GM18909 (cell line): ENCODE results near the gene SLC2A4RG.
A peak's percentile ranks its signal among the peaks of the same experiment; 100 is the strongest.

Source experiments
- ATAC-seq: cut with Tn5 transposase; IDR thresholded peaks from one replicate; pipeline ENCODE4 v1.9.1; 2021; ENCODE audit warnings: mild to moderate bottlenecking; ENCODE audit not compliant: unreplicated experiment, poor library complexity

SLC2A4RG gene

DNA sequence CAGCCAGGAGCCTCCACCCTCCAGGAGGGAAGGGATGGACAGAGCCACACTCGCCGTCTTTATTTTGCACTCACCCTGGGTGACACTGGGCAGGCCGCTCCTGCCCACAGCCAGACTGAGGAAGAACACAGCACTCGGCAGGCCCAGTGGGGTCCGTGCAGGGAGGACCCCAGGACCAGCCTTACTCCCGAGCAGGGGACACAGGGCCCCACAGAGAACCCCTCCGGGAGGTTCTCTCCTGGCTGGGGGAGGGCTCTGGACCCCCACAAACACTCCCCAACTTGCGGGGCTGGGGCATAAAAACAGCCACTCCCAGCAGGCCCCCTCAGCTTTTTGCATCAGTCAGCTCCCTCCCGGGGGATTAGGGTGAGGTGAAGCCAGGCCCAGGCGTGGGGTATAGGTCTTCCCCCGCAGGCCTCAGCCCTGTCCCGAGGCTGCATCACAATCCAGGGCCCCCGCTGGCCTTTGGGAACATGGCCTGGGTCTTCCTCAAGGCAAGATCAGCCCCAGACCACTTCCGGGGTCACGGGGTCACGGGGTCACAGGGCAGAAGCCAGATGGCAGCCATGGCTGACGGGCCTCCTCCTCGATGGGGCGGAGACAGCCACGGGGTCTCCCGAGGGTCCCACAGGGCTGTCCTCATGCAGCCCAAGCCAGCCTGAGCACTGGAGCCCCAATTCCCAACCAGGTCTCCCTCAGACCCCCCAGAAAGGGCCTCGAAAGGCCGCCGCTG lies 39.9 kb upstream of the SLC2A4RG start:
- ATAC-seq, result no peak

DNA sequence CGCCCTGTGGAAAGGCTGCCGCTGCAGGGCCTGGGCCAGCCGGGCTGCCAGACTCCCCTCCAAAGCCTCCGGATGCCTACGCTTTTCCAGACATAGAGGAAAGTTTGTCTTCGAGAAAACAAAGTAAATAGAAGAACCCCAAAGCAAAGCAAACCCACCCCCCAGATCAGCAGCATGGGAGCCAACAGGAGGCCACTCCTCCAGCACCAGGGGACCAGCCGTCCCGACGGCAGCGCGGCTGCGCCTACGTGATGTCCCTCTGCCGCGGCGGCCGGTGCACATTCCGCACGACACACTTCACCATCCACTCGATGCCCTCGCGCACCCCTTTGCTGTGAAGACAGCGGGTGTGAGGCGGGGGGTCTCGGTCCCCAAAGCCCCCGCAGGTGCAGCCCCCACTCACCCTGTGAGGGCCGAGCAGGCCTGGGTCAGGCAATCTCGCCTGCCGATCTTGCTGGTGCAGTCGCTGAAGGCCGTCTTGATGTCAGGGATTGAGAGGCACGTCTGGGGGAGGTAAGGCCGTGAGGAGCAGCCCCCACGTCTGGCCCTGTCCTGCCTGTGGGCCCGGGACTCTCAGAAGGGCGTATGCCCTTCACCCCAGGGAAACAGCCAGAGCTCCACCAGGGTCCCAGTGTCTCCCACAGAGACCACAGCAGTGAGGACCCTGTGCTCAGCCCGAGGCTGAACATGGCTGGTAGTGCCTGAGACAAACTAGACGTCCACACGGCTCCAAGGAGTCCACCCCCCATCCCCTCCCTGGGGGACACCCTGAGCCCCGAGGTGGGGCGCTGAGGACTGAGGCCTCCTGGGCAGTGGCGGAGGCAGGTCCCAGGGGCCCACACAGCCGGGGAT lies 39.2 kb upstream of the SLC2A4RG start:
- ATAC-seq, result no peak

DNA sequence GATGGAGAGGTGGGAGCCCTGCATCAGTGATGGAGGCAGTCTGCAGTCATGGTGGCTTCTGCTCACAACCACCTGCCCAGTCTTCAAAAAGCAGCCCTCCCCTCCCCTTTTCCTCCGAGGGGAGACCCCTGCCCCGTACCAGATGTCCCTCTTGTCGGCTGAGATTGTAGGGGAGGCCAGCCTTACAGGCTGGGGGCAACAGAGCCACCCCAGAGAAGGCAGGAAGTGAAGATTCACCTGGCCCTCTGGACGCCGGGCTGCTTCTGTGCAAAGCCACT lies 38.6 kb upstream of the SLC2A4RG start:
- ATAC-seq, result no peak

DNA sequence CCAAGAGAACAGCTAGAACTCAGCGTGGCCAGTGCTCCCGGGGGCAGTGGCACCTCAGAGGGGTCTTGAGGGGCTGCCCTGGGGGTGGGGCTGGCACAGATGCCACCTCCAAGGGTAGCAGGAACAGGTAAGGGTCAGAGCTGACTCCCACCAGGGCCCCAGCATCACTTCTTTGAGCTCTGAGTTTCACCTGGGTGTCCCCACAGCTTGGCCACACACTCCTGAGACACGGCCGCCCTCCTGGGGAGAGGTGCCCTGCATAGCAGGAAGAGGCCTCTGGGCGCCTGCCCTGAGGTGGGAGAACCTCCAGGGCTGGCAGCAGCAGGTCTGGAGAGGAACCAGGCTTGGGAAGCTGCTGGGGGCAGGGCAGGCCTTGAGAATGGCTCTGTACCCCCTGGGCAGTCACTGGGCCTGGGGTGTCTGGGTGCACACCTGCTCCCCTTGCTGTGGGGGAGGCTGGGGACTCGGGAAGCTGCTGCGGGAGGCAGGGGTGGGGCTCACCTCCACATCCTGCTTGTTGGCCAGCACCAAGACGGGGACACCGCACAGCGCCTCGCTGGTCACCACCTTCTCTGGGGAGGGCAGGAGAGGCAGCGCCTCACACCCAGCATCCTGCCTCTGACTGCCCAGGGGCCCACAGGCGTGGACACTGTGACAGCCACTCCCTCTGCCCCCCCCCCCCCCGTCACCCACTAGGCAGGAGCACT lies 38.1 kb upstream of the SLC2A4RG start:
- no peak for ATAC-seq

DNA sequence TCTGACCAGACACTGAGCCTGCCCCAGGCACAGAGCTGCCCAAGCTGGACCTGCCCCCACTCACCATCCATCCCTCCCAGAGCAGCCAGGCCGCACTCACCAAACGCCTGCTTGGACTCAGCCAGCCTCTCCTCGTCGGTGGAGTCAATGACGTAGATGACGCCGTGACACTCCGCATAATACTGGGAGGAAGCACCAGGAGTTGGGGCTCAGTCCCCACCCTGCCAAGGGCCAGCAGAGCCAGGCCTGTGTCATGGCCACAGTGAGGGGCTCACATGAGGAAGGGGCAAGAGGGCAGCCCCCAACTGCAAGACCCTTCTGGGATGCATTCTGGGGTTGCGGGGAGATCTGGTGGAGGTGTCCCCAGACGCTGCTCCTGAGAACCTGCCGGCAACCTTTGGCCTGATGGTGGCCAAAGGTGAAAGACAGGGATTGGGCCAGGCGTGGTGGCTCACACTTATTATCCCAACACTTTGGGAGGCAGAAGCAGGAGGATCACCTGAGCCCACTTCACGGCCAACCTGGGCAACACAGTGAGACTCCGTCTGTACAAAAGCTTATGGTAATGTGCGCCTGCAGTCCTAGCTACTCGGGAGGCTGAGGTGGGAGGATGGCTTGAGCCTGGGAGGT lies 37.4 kb upstream of the SLC2A4RG start:
- ATAC-seq, result no peak

DNA sequence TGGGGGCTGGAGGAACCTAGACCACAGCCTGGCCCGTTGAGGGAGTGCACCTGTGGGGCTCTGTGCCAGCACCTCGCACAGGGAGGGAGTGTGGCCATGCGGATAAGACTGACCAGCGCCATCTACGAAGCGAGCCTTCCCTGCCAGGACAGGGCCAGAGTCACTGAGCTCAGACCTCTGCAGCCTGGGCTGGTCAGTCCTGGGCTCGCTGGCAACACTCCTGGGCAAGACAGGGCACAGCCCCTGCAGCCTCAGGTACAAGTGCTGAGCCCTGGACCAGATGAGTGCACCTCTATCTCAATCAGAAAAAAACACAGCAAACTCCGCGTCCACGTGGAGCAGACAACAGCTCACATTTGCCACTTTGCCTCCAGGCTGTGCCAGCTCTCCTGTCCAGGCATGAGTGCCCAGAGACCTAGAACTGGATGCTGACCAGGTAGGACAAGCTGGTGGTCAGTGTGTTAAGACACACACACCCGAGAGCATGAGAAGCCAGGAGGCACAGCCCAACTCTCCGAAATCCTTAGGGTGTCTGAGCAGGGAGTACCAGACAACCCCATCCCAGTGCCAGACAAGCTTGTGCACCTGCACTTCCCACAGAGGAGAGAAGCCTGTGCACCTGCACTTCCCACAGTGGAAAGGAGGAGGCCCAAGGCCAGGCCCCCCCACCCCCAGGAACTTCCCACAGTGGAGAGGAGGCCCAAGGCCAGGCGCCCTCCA lies 36.7 kb upstream of the SLC2A4RG start:
- ATAC-seq, result no peak

DNA sequence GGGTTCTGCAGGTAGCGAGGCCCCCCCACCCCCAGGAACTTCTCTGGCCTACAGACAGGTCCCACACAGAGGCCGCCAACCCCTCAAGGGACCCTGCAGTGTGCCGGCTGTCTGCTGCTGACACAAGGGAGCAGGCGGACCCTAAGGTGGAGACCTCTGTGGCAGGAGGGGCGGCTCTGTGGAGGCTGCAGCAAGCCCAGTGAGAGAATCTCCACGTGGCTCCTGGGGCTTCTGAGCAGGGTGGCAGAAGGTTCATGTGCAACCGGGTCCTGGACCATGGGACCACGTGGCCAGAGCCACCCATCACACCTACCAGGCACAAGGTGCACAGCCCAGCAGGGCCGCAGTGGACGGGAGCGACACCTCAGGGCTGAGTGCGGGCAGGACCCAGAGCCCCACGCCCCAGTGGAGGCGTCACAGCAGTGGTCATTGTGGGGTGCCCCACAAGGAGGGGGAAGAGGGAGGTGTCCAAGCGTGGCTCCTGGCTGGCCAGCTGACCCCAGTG lies 36.1 kb upstream of the SLC2A4RG start:
- ATAC-seq, result no peak

DNA sequence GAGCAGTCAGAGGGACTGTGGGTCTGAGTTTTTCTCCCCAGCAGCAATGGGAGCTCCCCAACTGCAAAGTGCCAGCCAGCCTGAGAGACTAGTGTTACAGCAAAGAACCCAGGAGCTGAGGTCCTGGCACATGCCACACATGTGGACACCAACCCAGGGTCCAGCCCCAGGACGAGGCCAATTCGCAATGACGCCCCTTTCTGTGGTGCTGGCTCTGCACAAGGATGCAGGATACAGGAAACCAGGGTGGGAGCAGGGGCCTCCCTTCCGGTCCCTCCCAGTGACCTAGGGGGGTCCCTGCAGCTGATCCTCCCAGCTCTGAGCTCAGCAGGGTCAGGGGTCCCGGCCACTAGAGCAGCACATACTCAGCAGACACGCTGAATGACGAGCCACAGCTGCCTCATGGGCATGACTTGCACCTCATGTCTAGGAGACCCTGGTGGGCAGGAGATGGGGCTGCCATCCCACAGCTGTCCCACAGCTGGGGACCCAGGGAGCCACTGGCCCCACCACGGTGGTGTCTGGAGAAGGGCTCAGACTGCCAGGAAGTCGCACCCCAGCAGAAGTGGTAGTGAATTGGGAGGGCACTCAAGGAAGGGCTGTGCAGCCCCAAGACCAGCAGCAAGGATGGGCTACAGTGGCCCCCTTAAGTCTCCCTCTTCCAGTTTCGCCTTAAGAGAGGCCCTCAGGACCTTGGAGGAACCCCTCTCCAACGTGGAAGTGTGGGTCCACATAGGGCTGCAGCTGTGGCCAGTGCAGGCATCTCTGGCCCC lies 35.4 kb upstream of the SLC2A4RG start:
- ATAC-seq, result no peak

DNA sequence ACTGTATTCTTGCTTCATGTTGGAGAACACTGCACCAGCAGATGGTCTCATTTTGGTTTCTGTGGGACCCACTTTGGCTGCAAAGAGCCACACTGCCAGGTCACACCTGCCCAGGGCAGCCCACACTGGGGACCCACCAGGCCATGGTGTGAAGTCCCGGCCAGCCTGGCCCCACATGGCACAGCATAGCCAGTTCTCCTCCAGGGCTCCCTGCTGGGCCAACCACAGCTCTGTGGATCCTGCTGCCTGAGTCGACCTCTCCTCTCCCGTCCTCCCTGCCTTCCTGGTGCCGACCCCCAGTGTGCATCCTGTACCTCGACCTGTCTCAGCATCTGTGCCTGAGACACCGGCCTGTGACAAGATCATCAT lies 34.8 kb upstream of the SLC2A4RG start:
- ATAC-seq, result no peak

DNA sequence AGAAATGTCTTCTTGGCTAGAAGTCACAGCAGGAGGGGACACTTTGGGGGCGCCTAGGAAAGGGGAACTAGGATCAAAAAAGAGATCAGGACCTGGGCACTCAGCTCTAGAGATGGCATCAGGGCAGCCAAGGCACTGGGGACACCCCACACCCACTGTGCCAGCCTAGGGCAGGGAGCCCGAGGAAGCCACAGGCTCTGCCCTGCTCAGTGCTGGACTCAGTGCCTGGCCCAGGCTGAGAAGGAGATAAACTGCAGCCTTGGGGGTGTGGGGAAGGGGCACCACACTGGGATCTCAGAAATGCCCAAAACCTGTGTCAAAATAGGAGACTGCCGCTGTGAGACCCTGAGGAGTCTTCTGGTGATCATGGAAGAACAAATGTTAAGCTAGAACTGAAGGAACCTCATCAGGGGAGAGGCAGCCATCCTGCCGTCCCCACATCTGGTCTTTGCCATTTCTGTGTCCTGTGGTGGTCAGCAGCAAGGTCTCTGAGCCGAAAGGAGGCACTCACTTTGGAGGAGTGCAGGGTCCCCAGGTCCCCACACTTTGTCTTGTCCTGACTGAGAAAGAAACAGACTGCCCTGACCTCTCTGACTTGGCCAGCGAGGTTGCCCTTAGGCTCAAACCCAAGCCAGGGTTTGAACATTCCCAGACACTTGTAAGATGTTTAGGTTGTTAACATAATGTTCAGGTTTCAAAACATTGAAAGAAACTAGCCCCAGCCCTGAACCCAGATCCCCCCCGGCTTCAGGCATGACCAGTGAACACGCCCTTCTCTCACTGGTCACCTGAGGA lies 34.1 kb upstream of the SLC2A4RG start:
- no peak for ATAC-seq

DNA sequence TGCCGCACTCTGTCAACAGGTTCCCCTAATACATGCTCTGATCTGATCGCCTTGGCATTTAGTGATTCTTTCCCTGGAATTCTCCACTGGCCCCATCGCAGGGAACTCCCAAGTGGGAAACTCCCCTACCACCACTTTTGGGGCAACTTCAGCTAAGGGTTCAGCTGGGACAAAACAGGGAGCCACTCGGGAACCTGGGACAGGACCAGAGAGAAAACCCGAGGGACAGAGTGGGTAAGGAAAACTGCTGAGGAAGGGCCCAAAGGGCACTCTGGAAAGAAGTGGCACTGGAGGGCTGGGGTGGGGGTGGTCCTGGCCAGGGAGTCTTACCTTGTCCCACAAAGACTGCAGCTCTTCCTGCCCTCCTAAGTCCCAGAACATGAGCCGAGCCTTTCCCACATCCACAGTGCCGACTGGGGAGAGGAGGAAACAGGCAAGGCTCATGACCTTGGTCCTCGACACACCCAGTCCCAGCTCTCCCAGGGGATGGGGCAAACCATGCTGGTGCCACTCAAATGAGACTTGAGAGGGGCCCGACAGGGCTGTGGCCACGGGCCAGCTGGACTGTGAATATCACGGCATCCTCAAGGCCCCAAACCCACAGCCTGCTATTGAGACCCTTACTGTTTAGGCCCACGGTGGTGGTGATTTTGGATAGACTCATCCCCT lies 33.4 kb upstream of the SLC2A4RG start:
- ATAC-seq, result no peak

DNA sequence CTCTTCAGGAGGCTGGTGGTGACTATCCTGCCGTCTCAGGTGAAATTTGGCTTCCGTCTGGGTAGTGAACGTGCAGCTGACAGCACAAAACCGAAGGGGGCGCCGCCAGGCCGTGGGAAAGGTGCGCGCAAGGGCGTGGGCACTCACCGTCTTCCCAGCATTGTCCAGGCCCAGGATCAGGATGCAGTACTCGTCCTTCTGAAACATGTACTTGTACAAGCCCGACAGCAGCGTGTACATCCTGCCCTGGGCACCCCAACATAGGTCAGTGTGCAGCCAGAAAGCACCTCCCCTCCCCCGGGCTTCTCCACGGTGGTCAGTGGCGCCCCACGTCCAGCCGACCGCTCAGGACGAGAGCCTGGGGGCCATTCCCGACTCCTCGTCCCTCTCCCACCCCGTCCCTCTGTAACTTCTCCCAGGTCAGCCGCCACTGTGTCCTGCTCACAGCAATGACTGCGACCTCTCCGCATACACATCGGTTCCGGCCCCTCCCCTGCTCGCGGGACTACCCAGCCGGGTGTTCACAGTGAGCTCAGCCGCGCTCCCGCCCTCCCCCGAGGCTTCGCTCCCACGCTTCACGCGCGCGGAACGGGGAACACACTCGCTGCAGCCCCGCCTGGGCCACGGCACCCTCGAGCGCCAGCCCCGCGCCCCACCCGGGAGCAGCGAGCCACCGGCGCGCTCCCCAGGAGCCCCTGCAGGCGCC lies 32.6 kb upstream of the SLC2A4RG start:
- ATAC-seq, result peak; percentile 26

DNA sequence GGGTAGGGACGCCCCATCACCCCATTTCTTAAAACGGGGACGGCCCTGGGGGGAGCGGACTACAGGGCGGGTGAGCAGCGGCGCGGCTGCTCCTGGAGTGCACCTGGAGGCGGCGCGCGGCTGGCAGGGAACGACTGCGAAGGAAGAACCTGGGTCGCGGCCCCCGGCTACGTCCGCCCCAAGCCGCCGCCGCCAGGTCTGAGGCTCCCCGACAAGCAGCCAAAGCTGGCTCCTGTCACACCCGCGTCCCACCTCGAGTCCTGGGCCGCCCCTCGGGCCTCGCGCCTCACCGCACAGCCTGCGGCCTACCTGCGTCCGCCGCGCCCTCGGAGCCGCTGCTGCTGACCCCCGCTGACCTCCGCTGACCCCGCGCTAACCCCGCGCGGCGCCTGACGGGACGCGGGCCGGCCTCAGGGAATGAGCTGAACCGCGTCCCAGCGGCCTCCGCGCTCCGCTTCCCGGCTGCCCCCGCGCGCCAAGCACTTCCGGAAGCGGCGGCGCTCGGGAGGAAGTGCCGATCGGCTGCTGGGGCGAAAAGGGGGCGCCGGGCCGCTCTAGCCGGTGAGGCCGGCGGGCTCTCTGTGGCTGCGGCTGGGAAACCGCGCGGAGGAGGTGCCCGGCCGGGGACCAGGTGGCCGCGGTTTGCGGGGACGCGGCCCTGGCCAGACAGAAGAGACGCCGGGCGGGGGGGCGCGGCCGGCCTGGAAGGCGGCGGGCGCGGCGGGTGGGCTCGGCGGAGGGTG lies 31.8 kb upstream of the SLC2A4RG start, which contains the start of the genes ARFRP1 and ZGPAT:
Gene ARFRP1, minus strand, starts transcription at position 419 of the 743 bp plus-strand sequence. CDS start 885 bp downstream, outside the sequence.
Gene ZGPAT, plus strand, starts transcription at position 482 of the 743 bp plus-strand sequence. CDS start 542 bp downstream, outside the sequence.
- peak; percentile 73 for ATAC-seq

DNA sequence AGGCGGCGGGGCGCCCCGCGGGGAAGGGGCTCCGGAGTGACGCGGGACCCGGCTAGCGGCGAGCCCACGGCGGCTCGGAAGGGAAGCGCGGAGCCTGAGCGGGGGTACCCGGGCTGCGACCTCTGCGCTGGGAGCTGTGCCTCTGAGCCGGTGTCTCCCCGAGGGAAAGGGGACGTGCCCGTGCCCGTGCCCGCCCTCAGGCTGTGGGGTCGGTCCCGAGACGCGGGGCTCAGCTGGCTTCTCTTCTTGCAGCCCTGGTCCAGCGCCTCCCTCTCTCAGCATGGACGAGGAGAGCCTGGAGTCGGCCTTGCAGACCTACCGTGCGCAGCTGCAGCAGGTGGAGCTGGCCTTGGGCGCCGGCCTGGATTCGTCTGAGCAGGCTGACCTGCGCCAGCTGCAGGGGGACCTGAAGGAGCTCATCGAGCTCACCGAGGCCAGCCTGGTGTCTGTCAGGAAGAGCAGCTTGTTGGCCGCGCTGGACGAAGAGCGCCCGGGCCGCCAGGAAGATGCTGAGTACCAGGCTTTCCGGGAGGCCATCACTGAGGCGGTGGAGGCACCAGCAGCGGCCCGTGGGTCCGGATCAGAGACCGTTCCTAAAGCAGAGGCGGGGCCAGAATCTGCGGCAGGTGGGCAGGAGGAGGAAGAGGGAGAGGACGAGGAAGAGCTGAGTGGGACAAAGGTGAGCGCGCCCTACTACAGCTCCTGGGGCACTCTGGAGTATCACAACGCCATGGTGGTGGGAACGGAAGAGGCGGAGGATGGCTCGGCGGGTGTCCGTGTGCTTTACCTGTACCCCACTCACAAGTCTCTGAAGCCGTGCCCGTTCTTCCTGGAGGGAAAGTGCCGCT lies 31.1 kb upstream of the SLC2A4RG start:
- peak; percentile 25 for ATAC-seq

DNA sequence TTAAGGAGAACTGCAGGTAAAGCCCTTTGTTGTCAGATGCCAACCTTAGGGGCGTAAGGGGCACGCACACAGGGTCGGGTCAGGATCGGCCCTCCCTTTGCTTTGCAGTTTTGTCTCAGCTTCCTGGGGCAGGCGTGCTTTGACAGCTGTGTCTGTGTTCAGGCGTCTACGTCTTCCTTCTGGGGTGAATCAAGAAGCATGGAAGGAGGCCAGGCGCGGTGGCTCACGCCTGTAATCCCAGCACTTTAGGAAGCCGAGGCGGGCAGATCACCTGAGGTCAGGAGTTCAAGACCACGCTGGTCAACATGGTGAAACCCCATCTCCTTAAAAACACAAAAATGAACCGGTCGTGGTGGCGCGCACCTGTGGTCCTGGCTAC lies 30.4 kb upstream of the SLC2A4RG start:
- no peak for ATAC-seq
